Heart left ventricle (tissue), 13 donors: Measurements from ENCODE around the gene DPYSL5.
"Not testable (repeated sequence)": the region's sequence is repeated elsewhere in the genome, so short reads cannot be mapped to it uniquely, and the experiment has no call there.

ENCODE experiments used
- CTCF ChIP-seq, 12 donors: fragments of 200-600 bp; sonication (generic) in 4 of 12; IDR thresholded peaks; one replicate each; pipeline versions ENCODE4 v1.5.0 to v1.8.0; 2018 to 2022; ENCODE audit warnings: antibody characterized with exemption in 12 of 12, mild to moderate bottlenecking in 5 of 12
- POLR2A ChIP-seq, 2 donors: fragments of 450-650 bp; IDR thresholded peaks; one replicate each; pipeline ENCODE4 v1.6.1; 2017; ENCODE audit warnings: antibody characterized with exemption in 2 of 2, mild to moderate bottlenecking in 2 of 2, moderate library complexity in 2 of 2
- donor health status: ischemic (EF 13 %, LVEDD 7.1; RV severe dilation, severe dysfunction).
- donor health status: DM: no; HTN: yes; CAD: no.
- donor health status: DM: no; HTN: no; CAD: no.
- donor health status: ischemic (EF 25% LVEDD 6.9; RV normal size, moderate dysfunction).
- donor health status: ischemic (EF 25% LVEDD 5.7; RV mildly dilated, moderate dysfunction).
- donor health status: ischemic (EF 35%, LVEDD 5.7; RV mildly dilated, moderate dysfunction).
- donor health status: nonischemic (EF 11% LVEDD 7.7; RV severe dilation, severe dysfunction).
- donor health status: DM: yes; HTN: yes; CAD: no.
- donor health status: PGD.
- donor health status: ischemic (EF 29% LVEDD 5.4; RV normal size, mild dysfunction).
- donor health status: nonischemic (EF 23%, LVEDD 6.1; RV moderate dilation, normal function).

DNA sequence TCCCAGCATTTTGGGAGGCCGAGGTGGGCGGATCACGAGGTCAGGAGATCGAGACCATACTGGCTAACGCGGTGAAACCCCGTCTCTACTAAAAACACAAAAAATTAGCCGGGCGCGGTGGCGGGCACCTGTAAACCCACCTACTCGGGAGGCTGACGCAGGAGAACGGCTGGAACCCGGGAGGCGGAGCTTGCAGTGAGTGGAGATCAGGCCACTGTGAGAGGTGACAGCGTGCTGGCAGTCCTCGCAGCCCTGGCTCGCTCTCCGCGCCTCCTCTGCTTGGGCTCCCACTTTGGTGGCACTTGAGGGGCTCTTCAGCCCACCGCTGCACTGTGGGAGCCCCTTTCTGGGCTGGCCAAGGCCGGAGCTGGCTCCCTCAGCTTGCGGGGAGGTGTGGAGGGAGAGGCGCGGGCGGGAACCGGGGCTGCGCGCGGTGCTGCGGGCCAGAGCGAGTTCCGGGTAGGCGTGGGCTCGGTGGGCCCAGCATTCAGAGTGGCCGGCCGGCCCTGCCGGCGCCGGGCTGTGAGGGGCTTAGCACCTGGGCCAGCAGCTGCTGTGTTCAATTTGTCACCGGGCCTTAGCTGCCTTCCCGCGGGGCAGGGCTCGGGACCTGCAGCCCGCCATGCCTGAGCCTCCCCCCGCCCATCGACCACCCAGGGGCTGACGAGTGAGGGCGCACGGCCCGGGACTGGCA is 33.7 kb upstream of the DPYSL5 start:
- TF ChIP-seq CTCF, POLR2A (IDR thresholded peaks at IDR 0.05): not testable (repeated sequence)
